ENCODE data around the gene FSTL1. TPM values are rescaled to one million over a fixed set of nuclear protein-coding genes. Genes with fewer than 3 reads are reported as not detected.

FSTL1 gene
- total RNA-seq, 1 experiment from 2014 or later, result 1.4 TPM

- H3K27me3 Mint-ChIP-seq (ENCODE audit: insufficient read depth, unreplicated experiment), result no peaks in the 10 kb centered on the region
- Histone ChIP-seq H3K9me3 (no peaks in the 10 kb centered on the region), H3K27me3 (replicated peaks; ENCODE audit: control insufficient read depth, insufficient read depth, low read length) (no peaks in the 10 kb centered on the region), H3K36me3 (ENCODE audit: control insufficient read depth, insufficient read depth, low read length) (no peaks in the 10 kb centered on the region), H3K4me3 (ENCODE audit: low read depth, low read length) (no peak overlapping the region), H3K4me1 (peaks cover 14% of the 10 kb centered on the region)
- H3K4me3 Mint-ChIP-seq (ENCODE audit: unreplicated experiment), result no peak overlapping the region
- no peak for TF ChIP-seq CTCF (IDR thresholded peaks at IDR 0.05; ENCODE audit: insufficient read depth in 1 of 2, low read depth in 1 of 2, low read length in 1 of 2, severe bottlenecking in 1 of 2, unreplicated experiment in 1 of 2)
- no peaks in the 10 kb centered on the region for H3K36me3 Mint-ChIP-seq (ENCODE audit: insufficient read depth, unreplicated experiment)
- intact Hi-C loops (cut with micrococcal nuclease; ENCODE audit: unreplicated experiment), result loop anchor here (2.0 kb wide), 1 partner anchor 80 kb away; no protein-coding TSS in a partner anchor
- CTCF ChIA-PET, result interaction anchor here (0.6 to 3.5 kb wide), 17 partner anchors 13 to 178 kb away, joined by 3 to 97 read pairs (median 10); partner anchors contain the start of genes LRRC58 and NDUFB4
- POLR2A ChIA-PET, result interaction anchor here (1.4 kb wide), 1 partner anchor 141 kb away, joined by 5 read pairs; no protein-coding TSS in a partner anchor
- no peaks in the 10 kb centered on the region for H3K4me1 Mint-ChIP-seq (ENCODE audit: low read depth, unreplicated experiment)
- no peaks in the 10 kb centered on the region for H3K9me3 Mint-ChIP-seq (ENCODE audit: unreplicated experiment)
- BruUV-seq (replicated peaks), result no TSS peak
- no peak overlapping the region for H3K27ac Mint-ChIP-seq (ENCODE audit: unreplicated experiment)
- no peak for DNase-seq
These were observed 32.3 kb downstream of the FSTL1 start for GRCh38 chr3:120418446-120418845.

DNA sequence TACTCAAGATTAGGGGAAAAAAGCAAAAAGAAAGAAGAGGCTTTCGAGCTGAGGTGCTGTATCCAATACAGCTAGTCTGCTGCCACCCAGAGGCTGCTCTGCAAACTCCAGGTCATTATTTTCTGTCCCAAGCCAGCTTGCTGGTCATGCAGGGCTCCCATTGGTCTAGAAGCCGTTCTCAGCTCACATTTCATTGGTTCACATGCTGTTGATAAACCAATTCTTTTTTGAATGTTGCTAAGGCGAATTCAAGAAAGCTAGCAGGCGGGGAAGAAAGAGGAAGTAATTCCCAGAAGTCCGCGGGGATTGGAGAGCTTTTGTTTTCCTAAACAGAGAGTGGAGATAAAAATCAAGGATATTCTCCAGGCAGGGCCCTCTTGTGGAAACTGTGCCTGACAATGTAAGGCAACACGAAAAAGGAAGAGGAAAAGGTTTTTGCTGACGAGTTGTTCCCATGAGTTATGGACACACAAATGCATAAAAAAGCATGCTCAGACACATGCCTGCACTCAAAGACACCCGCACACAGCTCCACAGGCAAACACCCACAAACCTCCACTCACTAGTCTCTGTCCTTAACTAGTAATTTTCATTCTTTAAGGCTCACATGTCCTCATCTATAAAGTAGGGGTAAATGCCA, 33.4 kb downstream of the FSTL1 start:
- Mint-ChIP-seq H3K36me3 (ENCODE audit: insufficient read depth, unreplicated experiment) (no peaks in the 10 kb centered on the region), H3K27me3 (ENCODE audit: insufficient read depth, unreplicated experiment) (no peaks in the 10 kb centered on the region), H3K4me3 (ENCODE audit: unreplicated experiment) (peak overlapping the region; percentile 78), H3K9me3 (ENCODE audit: unreplicated experiment) (no peaks in the 10 kb centered on the region), H3K4me1 (ENCODE audit: low read depth, unreplicated experiment) (no peaks in the 10 kb centered on the region), H3K27ac (ENCODE audit: unreplicated experiment) (peak overlapping the region; percentile 90)
- H3K9me3 ChIP-seq, result no peaks in the 10 kb centered on the region
- ChIA-PET CTCF (interaction anchor here (0.6 to 3.5 kb wide), 29 partner anchors 8 to 201 kb away, joined by 3 to 97 read pairs (median 4); partner anchors contain the start of genes LRRC58 and NDUFB4), POLR2A (interaction anchor here (0.6 to 1.1 kb wide), 7 partner anchors 67 to 322 kb away, joined by 3 to 6 read pairs (median 4); partner anchors contain the start of gene NDUFB4)
- no TSS peak for BruUV-seq (replicated peaks)
- H3K4me3 ChIP-seq (ENCODE audit: low read depth, low read length), result peak overlapping the region; percentile 30
- TF ChIP-seq CTCF (IDR thresholded peaks at IDR 0.05; ENCODE audit: insufficient read depth in 1 of 2, low read depth in 1 of 2, low read length in 1 of 2, severe bottlenecking in 1 of 2, unreplicated experiment in 1 of 2), result peak; percentile 69 to 86
- no peaks in the 10 kb centered on the region for H3K36me3 ChIP-seq (ENCODE audit: control insufficient read depth, insufficient read depth, low read length)
- peaks cover 14% of the 10 kb centered on the region for H3K4me1 ChIP-seq
- DNase-seq, result peak; percentile 94 to 96
- no peaks in the 10 kb centered on the region for H3K27me3 ChIP-seq (replicated peaks; ENCODE audit: control insufficient read depth, insufficient read depth, low read length)
- intact Hi-C loops (cut with micrococcal nuclease; ENCODE audit: unreplicated experiment), result loop anchor here (1.0 kb wide), 3 partner anchors 68 to 323 kb away; partner anchors contain the start of genes GSK3B and LRRC58

DNA sequence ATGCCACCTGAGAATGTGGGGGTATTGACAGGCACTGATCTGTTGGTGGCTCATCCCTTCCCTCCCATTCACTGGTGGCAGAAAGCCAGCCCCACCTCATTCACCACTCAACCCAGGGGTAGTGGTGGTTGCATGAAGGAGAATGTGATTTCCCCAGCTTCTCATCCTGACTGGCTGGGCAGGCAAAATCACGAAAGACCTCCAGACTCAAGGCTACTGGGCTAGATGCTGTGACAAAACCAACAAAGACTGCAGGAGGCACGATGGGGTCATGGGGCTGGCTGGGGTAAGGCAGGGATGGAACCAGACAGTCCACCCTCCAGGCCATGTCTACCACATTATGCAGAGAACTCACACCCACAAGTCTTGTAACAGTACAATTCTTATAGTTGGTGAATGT, 33.9 kb downstream of the FSTL1 start:
- Histone ChIP-seq H3K4me1 (peaks cover 14% of the 10 kb centered on the region), H3K27me3 (replicated peaks; ENCODE audit: control insufficient read depth, insufficient read depth, low read length) (no peaks in the 10 kb centered on the region), H3K9me3 (no peaks in the 10 kb centered on the region), H3K4me3 (ENCODE audit: low read depth, low read length) (no peak overlapping the region), H3K36me3 (ENCODE audit: control insufficient read depth, insufficient read depth, low read length) (no peaks in the 10 kb centered on the region)
- no peaks in the 10 kb centered on the region for H3K9me3 Mint-ChIP-seq (ENCODE audit: unreplicated experiment)
- no peak for TF ChIP-seq CTCF (IDR thresholded peaks at IDR 0.05; ENCODE audit: insufficient read depth in 1 of 2, low read depth in 1 of 2, low read length in 1 of 2, severe bottlenecking in 1 of 2, unreplicated experiment in 1 of 2)
- H3K4me1 Mint-ChIP-seq (ENCODE audit: low read depth, unreplicated experiment), result no peaks in the 10 kb centered on the region
- no peaks in the 10 kb centered on the region for H3K36me3 Mint-ChIP-seq (ENCODE audit: insufficient read depth, unreplicated experiment)
- H3K4me3 Mint-ChIP-seq (ENCODE audit: unreplicated experiment), result peak overlapping the region; percentile 78
- no TSS peak for BruUV-seq (replicated peaks)
- POLR2A ChIA-PET, result interaction anchor here (0.6 to 1.1 kb wide), 7 partner anchors 66 to 322 kb away, joined by 3 to 6 read pairs (median 4); partner anchors contain the start of gene NDUFB4
- CTCF ChIA-PET, result interaction anchor here (0.5 to 3.5 kb wide), 27 partner anchors 8 to 387 kb away, joined by 3 to 97 read pairs (median 4); partner anchors contain the start of genes LRRC58 and NDUFB4
- DNase-seq, result peak in 1 of 2 experiments; percentile 9
- intact Hi-C loops (cut with micrococcal nuclease; ENCODE audit: unreplicated experiment), result loop anchor here (1.0 kb wide), 3 partner anchors 68 to 323 kb away; partner anchors contain the start of genes GSK3B and LRRC58
- no peaks in the 10 kb centered on the region for H3K27me3 Mint-ChIP-seq (ENCODE audit: insufficient read depth, unreplicated experiment)
- H3K27ac Mint-ChIP-seq (ENCODE audit: unreplicated experiment), result peak overlapping the region; percentile 90

Measured in Caco-2 (cell line).